GM21717 (cell line): ENCODE data around the gene FEM1B.

ENCODE experiments used
- ATAC-seq: cut with Tn5 transposase; IDR thresholded peaks from one replicate; pipeline ENCODE4 v1.9.1; 2021; ENCODE audit warnings: mild to moderate bottlenecking, moderate library complexity; ENCODE audit not compliant: unreplicated experiment

Gene FEM1B

DNA sequence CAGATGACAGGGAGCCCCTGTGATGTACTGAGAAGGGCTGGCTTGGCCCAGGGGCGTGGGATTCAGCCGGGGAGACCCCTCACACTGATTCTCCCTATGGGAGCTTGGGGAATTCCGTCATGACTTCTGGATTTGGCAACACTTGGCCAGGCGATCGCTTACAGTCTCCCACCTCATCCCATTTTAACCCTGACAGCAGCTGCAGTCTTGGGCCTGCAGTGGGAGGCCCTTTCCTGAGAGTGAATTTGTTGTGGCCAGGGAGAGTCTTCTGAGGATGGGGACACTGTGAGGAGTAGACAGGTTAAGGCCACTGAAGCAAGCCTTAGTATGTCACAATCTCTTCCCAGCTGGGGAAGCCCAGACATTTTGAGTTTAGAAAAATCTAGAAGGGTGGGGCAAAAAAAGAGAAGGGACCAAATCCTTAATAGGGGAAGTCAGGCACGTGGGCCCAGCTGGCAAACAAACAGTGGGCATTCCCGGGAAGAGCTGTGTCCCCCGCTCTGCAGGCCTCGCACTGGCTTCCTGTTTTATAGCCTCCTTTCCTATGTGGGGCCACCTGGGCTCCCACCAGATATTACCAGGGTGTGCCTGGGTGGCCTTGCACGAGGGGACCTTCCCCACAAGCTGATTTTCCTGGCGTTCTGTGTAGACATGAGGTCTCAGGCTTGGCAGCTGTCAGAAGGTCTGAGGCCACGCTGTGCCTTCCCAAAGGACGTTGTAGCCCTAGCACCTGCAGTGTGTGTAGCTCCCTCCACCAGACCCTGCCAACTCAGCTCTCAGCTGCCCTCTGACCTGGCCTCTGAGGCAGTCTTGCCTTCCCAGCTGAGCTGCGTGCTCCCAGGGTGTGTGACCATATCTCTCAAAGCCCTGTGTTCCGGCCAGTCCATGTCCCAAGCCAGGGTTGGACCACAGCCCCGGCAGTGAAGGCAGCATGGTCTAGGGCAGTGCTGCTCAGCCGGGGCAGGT lies 64.5 kb downstream of the FEM1B start:
- no peak for ATAC-seq

DNA sequence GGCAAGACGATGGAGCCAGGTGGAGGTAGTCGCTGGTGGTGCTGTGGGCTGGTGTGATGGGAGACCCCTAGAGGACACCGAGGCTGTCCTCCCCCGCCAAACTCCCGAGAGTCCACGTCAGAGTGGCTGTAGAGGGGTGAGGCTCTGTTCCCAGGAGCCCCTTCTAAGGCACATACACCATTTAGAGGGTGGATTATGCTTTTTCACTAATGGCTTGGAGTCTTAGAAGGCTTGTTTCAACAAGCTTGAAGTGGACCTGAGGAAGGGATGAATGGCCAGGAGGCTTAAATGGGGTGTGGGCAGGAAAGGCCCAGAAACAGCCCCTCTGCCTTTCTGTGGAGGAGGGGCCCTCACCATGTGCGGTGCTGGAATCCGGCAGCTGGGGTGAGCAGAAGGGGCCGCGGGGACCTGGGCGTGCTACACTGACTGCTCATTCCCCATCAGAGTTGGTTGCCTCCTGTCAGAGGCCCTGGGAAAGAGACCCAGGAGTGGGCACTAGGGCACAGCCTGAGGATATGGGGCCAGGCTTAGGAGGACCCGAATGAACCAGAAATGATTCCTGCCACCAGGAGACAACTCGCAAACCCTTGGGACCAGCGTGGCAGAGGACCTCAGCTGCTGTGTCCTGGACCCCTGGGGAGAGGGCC lies 66.2 kb downstream of the FEM1B start:
- ATAC-seq: no peak

DNA sequence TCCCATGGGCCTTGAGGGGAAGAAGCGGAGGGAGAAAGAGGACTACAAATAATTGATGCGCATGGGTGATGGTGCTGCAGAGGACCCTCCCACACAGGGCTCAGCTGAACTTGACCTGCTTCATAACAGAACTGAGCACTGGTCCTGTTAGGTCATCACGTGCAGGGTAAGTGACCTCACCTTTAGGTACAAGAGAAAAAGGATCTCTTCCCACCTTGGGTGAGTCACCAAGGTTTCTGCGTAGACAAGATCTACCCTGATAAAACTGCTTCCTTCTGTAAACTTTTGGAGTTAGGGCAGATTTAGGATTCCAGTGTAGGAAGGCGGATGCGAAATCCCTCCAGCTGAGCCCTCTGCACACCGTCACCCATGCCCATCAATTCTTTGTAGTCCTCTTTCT lies 67.1 kb downstream of the FEM1B start:
- no peak for ATAC-seq
